Measurements from ENCODE around the gene GSTM2.

DNA sequence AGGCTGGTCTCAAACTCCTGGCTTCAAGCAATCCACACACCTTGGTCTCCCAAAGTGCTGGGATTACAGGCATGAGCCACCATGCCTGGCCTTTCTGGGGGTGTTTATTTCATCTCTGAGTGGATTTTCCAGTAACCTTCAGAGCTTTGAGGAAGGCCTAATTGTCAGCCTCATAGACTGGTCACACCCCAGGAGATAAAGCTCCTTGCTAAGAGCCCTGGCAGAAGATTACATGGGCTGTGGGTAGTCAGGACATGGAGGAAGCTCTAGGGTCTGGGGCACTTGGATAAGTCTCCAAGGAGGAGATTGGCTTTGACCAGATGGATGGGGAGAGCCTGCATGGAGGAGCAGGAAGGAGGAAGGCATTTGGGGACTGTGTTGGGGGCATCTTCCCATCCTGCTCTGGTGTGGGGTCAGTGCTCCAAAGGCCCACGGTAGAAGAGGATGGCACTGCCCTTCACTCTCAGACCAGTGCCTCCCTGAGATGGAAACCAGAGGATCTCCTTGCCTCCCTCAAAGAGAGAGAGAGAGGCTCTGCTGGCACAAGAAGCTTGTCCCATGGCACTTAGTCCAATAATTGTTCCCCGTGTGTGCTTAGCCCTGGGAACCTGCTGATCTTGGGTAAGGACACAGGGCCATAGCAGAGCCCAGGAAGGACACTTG lies 26.6 kb upstream of the GSTM2 start:
- TF ChIP-seq, protein P1, sequence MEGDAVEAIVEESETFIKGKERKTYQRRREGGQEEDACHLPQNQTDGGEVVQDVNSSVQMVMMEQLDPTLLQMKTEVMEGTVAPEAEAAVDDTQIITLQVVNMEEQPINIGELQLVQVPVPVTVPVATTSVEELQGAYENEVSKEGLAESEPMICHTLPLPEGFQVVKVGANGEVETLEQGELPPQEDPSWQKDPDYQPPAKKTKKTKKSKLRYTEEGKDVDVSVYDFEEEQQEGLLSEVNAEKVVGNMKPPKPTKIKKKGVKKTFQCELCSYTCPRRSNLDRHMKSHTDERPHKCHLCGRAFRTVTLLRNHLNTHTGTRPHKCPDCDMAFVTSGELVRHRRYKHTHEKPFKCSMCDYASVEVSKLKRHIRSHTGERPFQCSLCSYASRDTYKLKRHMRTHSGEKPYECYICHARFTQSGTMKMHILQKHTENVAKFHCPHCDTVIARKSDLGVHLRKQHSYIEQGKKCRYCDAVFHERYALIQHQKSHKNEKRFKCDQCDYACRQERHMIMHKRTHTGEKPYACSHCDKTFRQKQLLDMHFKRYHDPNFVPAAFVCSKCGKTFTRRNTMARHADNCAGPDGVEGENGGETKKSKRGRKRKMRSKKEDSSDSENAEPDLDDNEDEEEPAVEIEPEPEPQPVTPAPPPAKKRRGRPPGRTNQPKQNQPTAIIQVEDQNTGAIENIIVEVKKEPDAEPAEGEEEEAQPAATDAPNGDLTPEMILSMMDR (IDR thresholded peaks at IDR 0.05) = no peak
- no peak for TF ChIP-seq POLR2A (IDR thresholded peaks at IDR 0.05)

All from testis (tissue), 2 donors.